ENCODE measurements around the gene TBC1D8.

Gene TBC1D8

GRCh38 chr2:100962366-100963025 is 188.7 kb downstream of the TBC1D8 start:
- DNase-seq (ENCODE audit: low read depth in 4 of 4, low spot score in 1 of 4): no peak

GRCh38 chr2:100960688-100961087 is 190.5 kb downstream of the TBC1D8 start:
- no peak for DNase-seq (ENCODE audit: low read depth in 4 of 4, low spot score in 1 of 4)

- DNase-seq (ENCODE audit: low read depth in 4 of 4, low spot score in 1 of 4): no peak
Observed at GRCh38 chr2:100959225-100959880, 191.8 kb downstream of the TBC1D8 start.

- no peak for DNase-seq (ENCODE audit: low read depth in 4 of 4, low spot score in 1 of 4)
Observed at GRCh38 chr2:100957996-100958653, 193.1 kb downstream of the TBC1D8 start.

Data from stimulated activated CD4-positive, alpha-beta T cell treated with anti-CD3 and anti-CD28 coated beads, Interleukin-1b, Interleukin-23, amount 100 ng/mL, for 24 hours (primary cell).